Tongue (tissue), 2 donors: Measurements from ENCODE around the gene OXER1. TPM values are rescaled to one million over a fixed set of nuclear protein-coding genes. Genes with fewer than 3 reads are reported as not detected.

Source experiments
- small RNA-seq: library from RNA; depleted of rRNA; stranded (forward); fragments of <200 nt; gene quantifications from one replicate; pipeline ENCODE3, GENCODE V24; 2014; ENCODE audit warnings: low replicate concordance
- total RNA-seq: library from RNA; depleted of rRNA; stranded (reverse); fragments of >200 nt; gene quantifications from one replicate; pipeline ENCODE4 v1.2.3, GENCODE V29; 2014

OXER1 gene
- total RNA-seq, 1 donor from 2014 or later = 4.1 TPM

Small RNA genes within 50 kb of the gene (small RNA-seq; reads per million reads assigned to genes)
- not detected for gene RNU6-137P

Other genes starting within 250 kb of the OXER1 start
- 36.3 TPM for gene MTA3, start 195.5 kb downstream of the OXER1 start, total RNA-seq
- 24.3 TPM for gene HAAO, start 28.4 kb upstream of the OXER1 start, total RNA-seq